Panc1 (cell line): ENCODE measurements around the gene P4HA3. TPM values are rescaled to one million over a fixed set of nuclear protein-coding genes. Genes with fewer than 3 reads are reported as not detected.

ENCODE experiments used
- ATAC-seq: fragments of 200-7000 bp; cut with Tn5 transposase; 2 replicates; pipeline ENCODE4 v1.9.1; 2020; ENCODE audit warnings: mild to moderate bottlenecking, moderate library complexity
- BruUV-seq: library from RNA; stranded (reverse); fragments of 400-500 nt; replicated peaks from 2 replicates; lab custom pipeline; 2021; lab: Mats Ljungman, UMichigan
- CTCF ChIA-PET: fragments of 300-600 bp; sonication (Branson Sonifier 250); formaldehyde crosslinking; loops from one replicate; lab custom pipeline; 2022; ENCODE audit warnings: antibody characterized with exemption; lab: Charles Lee
- POLR2A ChIA-PET: fragments of 300-600 bp; sonication (Branson Sonifier 250); formaldehyde crosslinking; loops from one replicate; lab custom pipeline; 2022; ENCODE audit warnings: antibody characterized with exemption; lab: Charles Lee
- DNase-seq: peaks from one replicate; pipeline ENCODE4 v3.0.0-alpha.2; 2010; ENCODE audit warnings: low read depth, low spot score
- H3K27ac ChIP-seq: 2 replicates; pipeline ENCODE4 v1.5.1; 2011; ENCODE audit warnings: mild to moderate bottlenecking, low read length, inconsistent platforms
- H3K27me3 ChIP-seq: fragments of 200-500 bp; sonication (Bioruptor generic); 2 replicates; pipeline ENCODE4 v1.6.0; 2014; ENCODE audit warnings: low read length, inconsistent platforms; ENCODE audit not compliant: control insufficient read depth, insufficient read depth
- H3K36me3 ChIP-seq: fragments of 200-500 bp; sonication (Bioruptor generic); 2 replicates; pipeline ENCODE4 v1.5.1; 2014; ENCODE audit warnings: inconsistent platforms, mild to moderate bottlenecking, low read length, moderate library complexity; ENCODE audit not compliant: control insufficient read depth, insufficient read depth
- H3K4me1 ChIP-seq: 2 replicates; pipeline ENCODE4 v1.5.1; 2011; ENCODE audit warnings: inconsistent platforms, mild to moderate bottlenecking, low read length, moderate library complexity; ENCODE audit not compliant: control insufficient read depth, insufficient read depth
- H3K4me3 ChIP-seq, 2 experiments: 2 replicates each; pipeline ENCODE4 v1.5.1; 2011 to 2012; ENCODE audit warnings: low read depth in 2 of 2, low read length in 2 of 2, mild to moderate bottlenecking in 2 of 2, inconsistent platforms in 1 of 2, moderate library complexity in 1 of 2
- H3K9me3 ChIP-seq: fragments of 200-500 bp; sonication (Bioruptor generic); 2 replicates; pipeline ENCODE4 v1.5.1; 2014; ENCODE audit warnings: low read depth, mild to moderate bottlenecking, inconsistent platforms, low read length, moderate library complexity; ENCODE audit not compliant: control insufficient read depth, insufficient read depth
- POLR2AphosphoS5 ChIP-seq: IDR thresholded peaks from 2 replicates; pipeline ENCODE4 v1.6.1; 2012; ENCODE audit warnings: mild to moderate bottlenecking, low read depth, low read length, moderate library complexity
- SIN3A ChIP-seq: IDR thresholded peaks from 2 replicates; pipeline ENCODE4 v1.6.1; 2012; ENCODE audit warnings: low read depth, mild to moderate bottlenecking, low read length, moderate library complexity, borderline replicate concordance; ENCODE audit not compliant: insufficient read depth
- TCF7L2 ChIP-seq: IDR thresholded peaks from 2 replicates; pipeline ENCODE4 v1.6.1; 2011; ENCODE audit warnings: mild to moderate bottlenecking, low read depth, low read length, inconsistent platforms
- in situ Hi-C: cut with HindIII; loops from 2 replicates; pipeline ENCODE4 v1.10.0; 2016; ENCODE audit warnings: low sequenced_read_pairs, low pct_unique_long_range_greater_than_20kb
- intact Hi-C: fragments of 100-400 bp; cut with micrococcal nuclease; formaldehyde crosslinking; loops from one replicate; pipeline ENCODE4 v1.10.0; 2022; ENCODE audit not compliant: unreplicated experiment
- total RNA-seq: library from RNA; stranded (reverse); gene quantifications from one replicate; pipeline ENCODE4 v1.2.1, GENCODE V29; 2021; ENCODE audit not compliant: unreplicated experiment
- TF ChIP-seq, protein P1 (sequence below): fragments of 450-650 bp; IDR thresholded peaks from 2 replicates; pipeline ENCODE4 v1.5.1; 2017; ENCODE audit warnings: mild to moderate bottlenecking
- TF ChIP-seq, protein P2 (sequence below), 2 experiments: IDR thresholded peaks; 2 replicates each; pipeline ENCODE4 v1.6.1; 2011 to 2012; ENCODE audit warnings: low read depth in 2 of 2, control low read depth in 1 of 2, low read length in 1 of 2, mild to moderate bottlenecking in 1 of 2, moderate library complexity in 1 of 2; ENCODE audit not compliant: insufficient read depth in 1 of 2

Gene P4HA3
- total RNA-seq, 1 experiment from 2014 or later: 1.3 TPM

DNA sequence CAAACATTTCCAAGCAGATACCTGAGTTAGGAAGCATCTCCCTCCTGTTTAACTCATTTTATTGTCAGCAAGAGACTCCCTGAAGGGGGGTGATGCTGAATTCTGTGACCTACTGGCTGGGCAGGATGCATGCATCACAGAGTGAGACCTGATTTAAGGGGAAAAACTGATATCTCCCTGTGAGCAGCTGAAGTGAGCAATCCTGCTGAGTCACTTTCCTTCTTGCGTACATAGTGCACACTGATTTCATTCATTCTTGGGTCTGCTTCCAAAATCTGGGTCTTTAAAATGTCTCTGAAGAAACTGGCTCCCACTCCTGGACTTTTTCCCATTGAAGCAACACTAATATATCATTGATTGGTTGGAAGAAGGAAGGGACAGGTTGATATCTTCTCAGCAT, 23.3 kb downstream of the P4HA3 start:
- CTCF ChIA-PET: no interaction called here
- Histone ChIP-seq H3K27ac (no peak overlapping the region), H3K36me3 (no peaks in the 10 kb centered on the region), H3K27me3 (no peaks in the 10 kb centered on the region), H3K4me1 (peaks cover 7% of the 10 kb centered on the region; the same call in 1 of the 2 replicates), H3K9me3 (no peaks in the 10 kb centered on the region), H3K4me3 (no peak overlapping the region)
- peak; percentile 90 for ATAC-seq
- in situ Hi-C loops (no loop called here), intact Hi-C loops (no loop called here)
- POLR2A ChIA-PET: no interaction called here
- TF ChIP-seq, protein P1, sequence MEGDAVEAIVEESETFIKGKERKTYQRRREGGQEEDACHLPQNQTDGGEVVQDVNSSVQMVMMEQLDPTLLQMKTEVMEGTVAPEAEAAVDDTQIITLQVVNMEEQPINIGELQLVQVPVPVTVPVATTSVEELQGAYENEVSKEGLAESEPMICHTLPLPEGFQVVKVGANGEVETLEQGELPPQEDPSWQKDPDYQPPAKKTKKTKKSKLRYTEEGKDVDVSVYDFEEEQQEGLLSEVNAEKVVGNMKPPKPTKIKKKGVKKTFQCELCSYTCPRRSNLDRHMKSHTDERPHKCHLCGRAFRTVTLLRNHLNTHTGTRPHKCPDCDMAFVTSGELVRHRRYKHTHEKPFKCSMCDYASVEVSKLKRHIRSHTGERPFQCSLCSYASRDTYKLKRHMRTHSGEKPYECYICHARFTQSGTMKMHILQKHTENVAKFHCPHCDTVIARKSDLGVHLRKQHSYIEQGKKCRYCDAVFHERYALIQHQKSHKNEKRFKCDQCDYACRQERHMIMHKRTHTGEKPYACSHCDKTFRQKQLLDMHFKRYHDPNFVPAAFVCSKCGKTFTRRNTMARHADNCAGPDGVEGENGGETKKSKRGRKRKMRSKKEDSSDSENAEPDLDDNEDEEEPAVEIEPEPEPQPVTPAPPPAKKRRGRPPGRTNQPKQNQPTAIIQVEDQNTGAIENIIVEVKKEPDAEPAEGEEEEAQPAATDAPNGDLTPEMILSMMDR: no peak
- no peak for TF ChIP-seq SIN3A
- no peak for TF ChIP-seq TCF7L2
- TF ChIP-seq, protein P2, sequence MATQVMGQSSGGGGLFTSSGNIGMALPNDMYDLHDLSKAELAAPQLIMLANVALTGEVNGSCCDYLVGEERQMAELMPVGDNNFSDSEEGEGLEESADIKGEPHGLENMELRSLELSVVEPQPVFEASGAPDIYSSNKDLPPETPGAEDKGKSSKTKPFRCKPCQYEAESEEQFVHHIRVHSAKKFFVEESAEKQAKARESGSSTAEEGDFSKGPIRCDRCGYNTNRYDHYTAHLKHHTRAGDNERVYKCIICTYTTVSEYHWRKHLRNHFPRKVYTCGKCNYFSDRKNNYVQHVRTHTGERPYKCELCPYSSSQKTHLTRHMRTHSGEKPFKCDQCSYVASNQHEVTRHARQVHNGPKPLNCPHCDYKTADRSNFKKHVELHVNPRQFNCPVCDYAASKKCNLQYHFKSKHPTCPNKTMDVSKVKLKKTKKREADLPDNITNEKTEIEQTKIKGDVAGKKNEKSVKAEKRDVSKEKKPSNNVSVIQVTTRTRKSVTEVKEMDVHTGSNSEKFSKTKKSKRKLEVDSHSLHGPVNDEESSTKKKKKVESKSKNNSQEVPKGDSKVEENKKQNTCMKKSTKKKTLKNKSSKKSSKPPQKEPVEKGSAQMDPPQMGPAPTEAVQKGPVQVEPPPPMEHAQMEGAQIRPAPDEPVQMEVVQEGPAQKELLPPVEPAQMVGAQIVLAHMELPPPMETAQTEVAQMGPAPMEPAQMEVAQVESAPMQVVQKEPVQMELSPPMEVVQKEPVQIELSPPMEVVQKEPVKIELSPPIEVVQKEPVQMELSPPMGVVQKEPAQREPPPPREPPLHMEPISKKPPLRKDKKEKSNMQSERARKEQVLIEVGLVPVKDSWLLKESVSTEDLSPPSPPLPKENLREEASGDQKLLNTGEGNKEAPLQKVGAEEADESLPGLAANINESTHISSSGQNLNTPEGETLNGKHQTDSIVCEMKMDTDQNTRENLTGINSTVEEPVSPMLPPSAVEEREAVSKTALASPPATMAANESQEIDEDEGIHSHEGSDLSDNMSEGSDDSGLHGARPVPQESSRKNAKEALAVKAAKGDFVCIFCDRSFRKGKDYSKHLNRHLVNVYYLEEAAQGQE (IDR thresholded peaks at IDR 0.05; ENCODE audit: insufficient read depth in 1 of 2, low read depth in 2 of 2, low read length in 1 of 2): no peak
- TF ChIP-seq POLR2AphosphoS5: no peak
- BruUV-seq: no TSS peak
- peak; percentile 30 for DNase-seq

DNA sequence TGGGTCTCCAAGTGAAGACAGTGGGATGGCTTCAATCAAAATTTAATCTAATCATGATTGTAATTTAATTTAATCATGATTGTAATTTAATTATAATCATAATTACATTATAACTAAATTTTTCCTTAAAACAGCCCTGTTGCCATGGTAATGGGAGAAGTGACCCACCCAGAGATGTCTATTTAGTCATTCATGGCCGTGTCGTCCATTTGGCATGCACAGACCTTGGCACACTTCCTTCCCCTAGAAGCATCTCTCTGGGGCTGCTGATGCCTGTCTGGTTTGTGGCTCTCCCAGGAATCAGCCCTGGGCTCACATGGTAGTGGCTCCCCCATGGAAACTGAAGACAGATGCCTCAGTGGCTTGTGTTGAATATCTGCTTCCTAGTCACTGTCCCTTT, 27.0 kb downstream of the P4HA3 start:
- peaks cover 7% of the 10 kb centered on the region; the same call in 1 of the 2 replicates for H3K4me1 ChIP-seq
- TF ChIP-seq TCF7L2: no peak
- TF ChIP-seq SIN3A: no peak
- TF ChIP-seq, protein P1: no peak
- TF ChIP-seq, protein P2 (IDR thresholded peaks at IDR 0.05; ENCODE audit: insufficient read depth in 1 of 2, low read depth in 2 of 2, low read length in 1 of 2): no peak
- TF ChIP-seq POLR2AphosphoS5: no peak
- DNase-seq (no peak), ATAC-seq (no peak)
- H3K36me3 ChIP-seq: no peaks in the 10 kb centered on the region
- CTCF ChIA-PET: no interaction called here
- POLR2A ChIA-PET: no interaction called here
- in situ Hi-C loops: no loop called here
- no TSS peak for BruUV-seq
- intact Hi-C loops: no loop called here
- no peak overlapping the region for H3K27ac ChIP-seq
- no peak overlapping the region for H3K4me3 ChIP-seq
- H3K9me3 ChIP-seq: no peaks in the 10 kb centered on the region
- no peaks in the 10 kb centered on the region for H3K27me3 ChIP-seq
